CD4-positive, alpha-beta T cell treated with Interleukin-17A for 4 hours (primary cell): ENCODE measurements around the gene SMTN.
A peak's percentile ranks its signal among the peaks of the same experiment; 100 is the strongest.

Source experiments
- DNase-seq: peaks from one replicate; pipeline ENCODE4 v3.0.0-alpha.2; 2020; ENCODE audit warnings: mixed read lengths

Gene SMTN

GRCh38 chr22:31130873-31131272 is 49.8 kb downstream of the SMTN start:
- no peak for DNase-seq

GRCh38 chr22:31133911-31134310 is 52.8 kb downstream of the SMTN start:
- DNase-seq, result no peak

GRCh38 chr22:31134688-31135087 is 53.6 kb downstream of the SMTN start:
- DNase-seq, result no peak

GRCh38 chr22:31135706-31136105 is 54.6 kb downstream of the SMTN start:
- no peak for DNase-seq

GRCh38 chr22:31136155-31136554 is 55.0 kb downstream of the SMTN start:
- DNase-seq, result no peak

- no peak for DNase-seq
These were observed 55.6 kb downstream of the SMTN start for GRCh38 chr22:31136711-31137110.

GRCh38 chr22:31137721-31138120 is 56.6 kb downstream of the SMTN start:
- no peak for DNase-seq

GRCh38 chr22:31138126-31138525 is 57.0 kb downstream of the SMTN start:
- DNase-seq, result no peak

GRCh38 chr22:31139066-31139465 is 57.9 kb downstream of the SMTN start:
- DNase-seq, result no peak

GRCh38 chr22:31139866-31140716 is 59.0 kb downstream of the SMTN start, which contains the start of gene PLA2G3:
PLA2G3 (minus strand) TSS chr22:31140508; CDS start chr22:31140354, 154 bp downstream.
- DNase-seq, result no peak

- DNase-seq, result no peak
These were observed 59.6 kb downstream of the SMTN start for GRCh38 chr22:31140746-31141145.

- DNase-seq, result no peak
These were observed 60.4 kb downstream of the SMTN start for GRCh38 chr22:31141551-31141950.

- no peak for DNase-seq
These were observed 61.2 kb downstream of the SMTN start for GRCh38 chr22:31142285-31142684.

- no peak for DNase-seq
These were observed 61.9 kb downstream of the SMTN start for GRCh38 chr22:31143038-31143437.

- no peak for DNase-seq
These were observed 62.4 kb downstream of the SMTN start for GRCh38 chr22:31143537-31143936.

GRCh38 chr22:31144223-31144622 is 63.1 kb downstream of the SMTN start:
- DNase-seq, result no peak

GRCh38 chr22:31148488-31148887 is 67.4 kb downstream of the SMTN start:
- DNase-seq, result no peak

GRCh38 chr22:31148953-31149627 is 68.0 kb downstream of the SMTN start:
- DNase-seq, result peak; percentile 49

GRCh38 chr22:31150615-31151014 is 69.5 kb downstream of the SMTN start:
- DNase-seq, result no peak

GRCh38 chr22:31151872-31152271 is 70.8 kb downstream of the SMTN start:
- DNase-seq, result no peak

GRCh38 chr22:31153357-31153756 is 72.2 kb downstream of the SMTN start:
- no peak for DNase-seq
